NCI-H2171 treated with DMSO at 0.1 percent for 48 hours (cell line): ENCODE measurements around the gene KIN.
"Not testable (repeated sequence)": the region's sequence is repeated elsewhere in the genome, so short reads cannot be mapped to it uniquely, and the experiment has no call there.

Experiments
- DNase-seq: peaks from one replicate; lab custom pipeline; 2025; lab: John Stamatoyannopoulos, UW

KIN gene

GRCh38 chr10:7794251-7795026 lies 6.6 kb upstream of the KIN start:
- no peak for DNase-seq

- DNase-seq: no peak
Measured at GRCh38 chr10:7792541-7792940, 4.7 kb upstream of the KIN start.

GRCh38 chr10:7789390-7789789 lies 1.6 kb upstream of the KIN start:
- DNase-seq: no peak

GRCh38 chr10:7788639-7789286 lies 970 bp upstream of the KIN start:
- DNase-seq: no peak

GRCh38 chr10:7787150-7787856 lies 490 bp downstream of the KIN start:
- no peak for DNase-seq

GRCh38 chr10:7786430-7786829 lies 1.4 kb downstream of the KIN start:
- no peak for DNase-seq

GRCh38 chr10:7782194-7782593 lies 5.6 kb downstream of the KIN start:
- DNase-seq: not testable (repeated sequence)

GRCh38 chr10:7776777-7777176 lies 11.0 kb downstream of the KIN start:
- no peak for DNase-seq

GRCh38 chr10:7773845-7774801 lies 13.7 kb downstream of the KIN start:
- DNase-seq: no peak

- no peak for DNase-seq
Measured at GRCh38 chr10:7768417-7768816, 19.4 kb downstream of the KIN start.

GRCh38 chr10:7767209-7767608 lies 20.6 kb downstream of the KIN start:
- no peak for DNase-seq

- DNase-seq: no peak
Measured at GRCh38 chr10:7766241-7766640, 21.6 kb downstream of the KIN start.

- no peak for DNase-seq
Measured at GRCh38 chr10:7763929-7764328, 23.9 kb downstream of the KIN start.

GRCh38 chr10:7756360-7756992 lies 31.3 kb downstream of the KIN start:
- no peak for DNase-seq

GRCh38 chr10:7755103-7755502 lies 32.7 kb downstream of the KIN start:
- no peak for DNase-seq

GRCh38 chr10:7752251-7752650 lies 35.5 kb downstream of the KIN start:
- no peak for DNase-seq

GRCh38 chr10:7750222-7750621 lies 37.6 kb downstream of the KIN start:
- no peak for DNase-seq

GRCh38 chr10:7748637-7749036 lies 39.2 kb downstream of the KIN start:
- not testable (repeated sequence) for DNase-seq

GRCh38 chr10:7744307-7744706 lies 43.5 kb downstream of the KIN start:
- no peak for DNase-seq

- no peak for DNase-seq
Measured at GRCh38 chr10:7738536-7739407, 49.0 kb downstream of the KIN start.
